Measurements from ENCODE around the gene ABHD17A.

The ABHD17A gene

DNA sequence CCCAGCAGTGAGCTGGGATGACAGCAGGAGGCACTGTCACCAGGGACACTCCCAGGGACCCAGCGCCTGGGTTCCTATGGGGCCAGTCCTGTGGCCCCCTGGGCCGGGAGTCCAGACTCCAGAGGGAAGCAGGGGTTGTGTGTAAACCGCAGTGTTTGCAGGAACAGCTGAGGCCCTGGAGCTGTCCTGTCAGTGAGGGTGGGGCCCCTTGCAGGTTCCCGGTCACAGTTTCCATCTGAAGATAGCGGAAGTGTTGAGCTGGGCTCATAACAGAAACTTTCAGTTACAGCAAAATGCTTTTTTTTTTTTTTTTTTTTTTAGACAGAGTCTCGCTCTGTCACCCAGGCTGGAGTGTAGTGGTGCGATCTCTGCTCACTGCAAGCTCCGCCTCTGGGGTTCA lies 38.0 kb upstream of the ABHD17A start:
- peak overlapping the region; percentile 44 for H3K23ac ChIP-seq (ENCODE audit: low read depth, low read length, poor library complexity)
- no peak overlapping the region for H2BK12ac ChIP-seq (ENCODE audit: low read length)

DNA sequence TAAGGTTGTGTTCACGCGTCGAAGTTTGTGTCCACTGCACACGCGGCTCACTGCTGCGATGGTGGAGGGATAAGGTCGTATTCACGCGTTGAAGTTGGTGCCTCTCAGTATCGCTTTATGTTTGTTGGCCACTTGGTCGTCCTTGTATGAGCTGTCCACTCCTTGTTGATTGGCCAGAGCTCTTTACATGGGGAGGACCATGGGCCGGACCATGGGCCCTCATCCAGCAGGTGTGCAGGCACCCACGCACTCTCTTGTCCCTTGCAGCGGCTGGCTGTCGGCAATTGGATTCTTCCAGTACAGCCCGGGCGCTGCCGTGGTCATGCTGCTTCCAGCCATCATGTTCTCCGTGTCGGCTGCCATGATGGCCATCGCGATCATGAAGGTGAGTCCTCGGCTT lies 37.5 kb upstream of the ABHD17A start:
- H4K8ac ChIP-seq (ENCODE audit: low read depth, low read length), result no peak overlapping the region
- H3K36me3 ChIP-seq (replicated peaks in 1 of 2; ENCODE audit: control insufficient read depth in 2 of 2, insufficient read depth in 2 of 2, low read length in 2 of 2), result peaks cover 50 to 73% of the 10 kb centered on the region in 2 donors
- no peak overlapping the region for H3K27ac ChIP-seq (replicated peaks; ENCODE audit: low read length)
- no peak overlapping the region for H2BK5ac ChIP-seq (ENCODE audit: low read length)
- no peak overlapping the region for H3K4me2 ChIP-seq (ENCODE audit: insufficient read depth, low read length, poor library complexity, severe bottlenecking)
- H3K4ac ChIP-seq (ENCODE audit: low read length), result no peak overlapping the region
- no peaks in the 10 kb centered on the region for H3K79me1 ChIP-seq (ENCODE audit: low read depth, low read length)
- peaks cover 0 to 4% of the 10 kb centered on the region in 2 donors for H3K9me3 ChIP-seq (replicated peaks in 1 of 2; ENCODE audit: control insufficient read depth in 2 of 2, insufficient read depth in 1 of 2, low read depth in 1 of 2, low read length in 2 of 2)
- H4K91ac ChIP-seq (ENCODE audit: low read depth, low read length, poor library complexity), result no peak overlapping the region
- peak overlapping the region; percentile 44 for H3K23ac ChIP-seq (ENCODE audit: low read depth, low read length, poor library complexity)
- H3K27me3 ChIP-seq (ENCODE audit: control insufficient read depth in 3 of 3, insufficient read depth in 3 of 3, low read depth in 1 of 3, low read length in 3 of 3), result no peaks in the 10 kb centered on the region
- H3K4me1 ChIP-seq (ENCODE audit: control insufficient read depth in 2 of 2, insufficient read depth in 1 of 2, low read depth in 1 of 2, low read length in 2 of 2), result no peaks in the 10 kb centered on the region
- H3K4me3 ChIP-seq (ENCODE audit: low read length in 2 of 2), result peak overlapping the region in 1 of 2 donors; percentile 47
- no peak overlapping the region for H2AK5ac ChIP-seq (ENCODE audit: low read depth, low read length)
- no peak overlapping the region for H2AFZ ChIP-seq (ENCODE audit: low read length)
- no peak overlapping the region for H2BK120ac ChIP-seq (ENCODE audit: low read depth, low read length)
- H2BK15ac ChIP-seq (ENCODE audit: low read length), result no peak overlapping the region
- H3K18ac ChIP-seq (ENCODE audit: low read length), result no peak overlapping the region
- no peak overlapping the region for H3K9ac ChIP-seq (ENCODE audit: low read depth, low read length, poor library complexity)
- DNase-seq (ENCODE audit: low spot score), result no peak
- no peak overlapping the region for H3K14ac ChIP-seq (ENCODE audit: low read length)
- no peak overlapping the region for H2BK12ac ChIP-seq (ENCODE audit: low read length)
- WGBS, 2 donors (ENCODE audit: extremely low coverage in 2 of 2, insufficient read length in 2 of 2, insufficient replicate concordance in 1 of 2), result no CpG with 5 or more reads among the region's 23 CpGs

More for the DNA sequence above, 38.0 kb upstream of the ABHD17A start:
- H3K4me2 ChIP-seq (ENCODE audit: insufficient read depth, low read length, poor library complexity, severe bottlenecking), result no peak overlapping the region
- H3K9ac ChIP-seq (ENCODE audit: low read depth, low read length, poor library complexity), result no peak overlapping the region
- no peaks in the 10 kb centered on the region for H3K79me1 ChIP-seq (ENCODE audit: low read depth, low read length)
- H2BK15ac ChIP-seq (ENCODE audit: low read length), result no peak overlapping the region
- H2AFZ ChIP-seq (ENCODE audit: low read length), result no peak overlapping the region
- WGBS, 2 donors (ENCODE audit: extremely low coverage in 2 of 2, insufficient read length in 2 of 2, insufficient replicate concordance in 1 of 2), result no CpG with 5 or more reads among the region's 8 CpGs
- H4K91ac ChIP-seq (ENCODE audit: low read depth, low read length, poor library complexity), result no peak overlapping the region
- no peak overlapping the region for H4K8ac ChIP-seq (ENCODE audit: low read depth, low read length)
- H3K14ac ChIP-seq (ENCODE audit: low read length), result peak overlapping the region; percentile 21
- H3K27ac ChIP-seq (replicated peaks; ENCODE audit: low read length), result no peak overlapping the region
- H3K36me3 ChIP-seq (replicated peaks in 1 of 2; ENCODE audit: control insufficient read depth in 2 of 2, insufficient read depth in 2 of 2, low read length in 2 of 2), result peaks cover 45 to 68% of the 10 kb centered on the region in 2 donors
- H3K9me3 ChIP-seq (replicated peaks in 1 of 2; ENCODE audit: control insufficient read depth in 2 of 2, insufficient read depth in 1 of 2, low read depth in 1 of 2, low read length in 2 of 2), result peaks cover 0 to 4% of the 10 kb centered on the region in 2 donors
- H2BK120ac ChIP-seq (ENCODE audit: low read depth, low read length), result no peak overlapping the region
- no peak overlapping the region for H3K4ac ChIP-seq (ENCODE audit: low read length)
- DNase-seq (ENCODE audit: low spot score), result no peak
- no peaks in the 10 kb centered on the region for H3K27me3 ChIP-seq (ENCODE audit: control insufficient read depth in 3 of 3, insufficient read depth in 3 of 3, low read depth in 1 of 3, low read length in 3 of 3)
- no peak overlapping the region for H3K4me3 ChIP-seq (ENCODE audit: low read length in 2 of 2)
- no peak overlapping the region for H2BK5ac ChIP-seq (ENCODE audit: low read length)
- no peak overlapping the region for H3K18ac ChIP-seq (ENCODE audit: low read length)
- H3K4me1 ChIP-seq (ENCODE audit: control insufficient read depth in 2 of 2, insufficient read depth in 1 of 2, low read depth in 1 of 2, low read length in 2 of 2), result no peaks in the 10 kb centered on the region
- H2AK5ac ChIP-seq (ENCODE audit: low read depth, low read length), result no peak overlapping the region

DNA sequence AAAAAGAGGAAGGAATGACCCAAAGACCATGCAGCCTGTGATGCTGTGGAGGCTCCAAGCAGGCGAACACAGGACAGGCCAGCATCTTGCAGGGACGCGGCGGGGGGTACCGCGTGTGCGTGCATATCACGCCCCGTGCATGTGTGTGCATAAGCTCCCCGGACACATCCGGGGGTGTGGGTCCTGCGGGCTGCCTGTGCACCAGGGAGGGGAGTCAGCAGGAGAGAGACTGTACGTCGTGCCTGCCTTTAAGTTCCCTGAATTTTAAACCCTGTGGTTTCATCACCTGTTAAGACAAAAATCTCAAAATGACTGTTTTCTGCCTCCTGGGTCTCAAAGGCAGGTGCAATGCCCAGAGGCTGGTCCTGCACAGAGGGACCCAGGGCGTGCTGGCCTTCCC lies 36.5 kb upstream of the ABHD17A start:
- Histone ChIP-seq H3K9ac (ENCODE audit: low read depth, low read length, poor library complexity) (no peak overlapping the region), H2BK15ac (ENCODE audit: low read length) (no peak overlapping the region), H4K91ac (ENCODE audit: low read depth, low read length, poor library complexity) (no peak overlapping the region), H3K18ac (ENCODE audit: low read length) (no peak overlapping the region), H2AK5ac (ENCODE audit: low read depth, low read length) (no peak overlapping the region), H3K27me3 (ENCODE audit: control insufficient read depth in 3 of 3, insufficient read depth in 3 of 3, low read depth in 1 of 3, low read length in 3 of 3) (no peaks in the 10 kb centered on the region), H3K9me3 (replicated peaks in 1 of 2; ENCODE audit: control insufficient read depth in 2 of 2, insufficient read depth in 1 of 2, low read depth in 1 of 2, low read length in 2 of 2) (peaks cover 0 to 4% of the 10 kb centered on the region in 2 donors), H3K14ac (ENCODE audit: low read length) (no peak overlapping the region), H3K23ac (ENCODE audit: low read depth, low read length, poor library complexity) (peak overlapping the region; percentile 37), H3K4me1 (ENCODE audit: control insufficient read depth in 2 of 2, insufficient read depth in 1 of 2, low read depth in 1 of 2, low read length in 2 of 2) (no peaks in the 10 kb centered on the region), H3K4me2 (ENCODE audit: insufficient read depth, low read length, poor library complexity, severe bottlenecking) (no peak overlapping the region), H3K4me3 (ENCODE audit: low read length in 2 of 2) (no peak overlapping the region), H4K8ac (ENCODE audit: low read depth, low read length) (no peak overlapping the region), H2BK12ac (ENCODE audit: low read length) (no peak overlapping the region), H2BK120ac (ENCODE audit: low read depth, low read length) (no peak overlapping the region), H3K4ac (ENCODE audit: low read length) (no peak overlapping the region), H2AFZ (ENCODE audit: low read length) (no peak overlapping the region), H2BK5ac (ENCODE audit: low read length) (no peak overlapping the region), H3K27ac (replicated peaks; ENCODE audit: low read length) (no peak overlapping the region), H3K36me3 (replicated peaks in 1 of 2; ENCODE audit: control insufficient read depth in 2 of 2, insufficient read depth in 2 of 2, low read length in 2 of 2) (peaks cover 54 to 81% of the 10 kb centered on the region in 2 donors), H3K79me1 (ENCODE audit: low read depth, low read length) (no peaks in the 10 kb centered on the region)
- no peak for DNase-seq (ENCODE audit: low spot score)
- WGBS, 2 donors (ENCODE audit: extremely low coverage in 2 of 2, insufficient read length in 2 of 2, insufficient replicate concordance in 1 of 2), result no CpG with 5 or more reads among the region's 15 CpGs

DNA sequence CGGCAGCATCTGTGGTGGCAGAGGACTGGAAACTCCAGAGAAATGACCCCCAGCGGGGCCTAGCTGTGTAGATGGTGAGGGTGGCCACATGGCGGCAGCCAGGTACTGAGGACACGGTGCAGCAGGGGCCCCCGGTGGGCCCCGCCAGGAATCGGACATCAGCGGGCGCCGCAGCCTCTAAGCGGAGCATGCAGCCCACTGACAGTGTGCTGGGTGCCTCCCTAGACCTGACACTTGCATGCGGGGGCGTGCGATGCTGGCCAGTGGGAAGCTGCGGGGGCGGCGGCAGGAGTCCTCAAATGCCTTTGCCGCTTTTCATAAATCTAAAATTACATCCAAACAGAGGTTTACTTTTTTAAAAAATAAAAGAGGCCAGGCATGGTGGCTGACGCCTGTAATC lies 36.0 kb upstream of the ABHD17A start:
- no CpG with 5 or more reads among the region's 19 CpGs for WGBS, 2 donors (ENCODE audit: extremely low coverage in 2 of 2, insufficient read length in 2 of 2, insufficient replicate concordance in 1 of 2)
- H2AK5ac ChIP-seq (ENCODE audit: low read depth, low read length), result no peak overlapping the region
- H3K4ac ChIP-seq (ENCODE audit: low read length), result no peak overlapping the region
- no peaks in the 10 kb centered on the region for H3K27me3 ChIP-seq (ENCODE audit: control insufficient read depth in 3 of 3, insufficient read depth in 3 of 3, low read depth in 1 of 3, low read length in 3 of 3)
- DNase-seq (ENCODE audit: low spot score), result no peak
- H3K79me1 ChIP-seq (ENCODE audit: low read depth, low read length), result peaks cover 2% of the 10 kb centered on the region
- no peaks in the 10 kb centered on the region for H3K4me1 ChIP-seq (ENCODE audit: control insufficient read depth in 2 of 2, insufficient read depth in 1 of 2, low read depth in 1 of 2, low read length in 2 of 2)
- H3K23ac ChIP-seq (ENCODE audit: low read depth, low read length, poor library complexity), result no peak overlapping the region
- peaks cover 57 to 86% of the 10 kb centered on the region in 2 donors for H3K36me3 ChIP-seq (replicated peaks in 1 of 2; ENCODE audit: control insufficient read depth in 2 of 2, insufficient read depth in 2 of 2, low read length in 2 of 2)
- H3K9me3 ChIP-seq (replicated peaks in 1 of 2; ENCODE audit: control insufficient read depth in 2 of 2, insufficient read depth in 1 of 2, low read depth in 1 of 2, low read length in 2 of 2), result peaks cover 0 to 4% of the 10 kb centered on the region in 2 donors
- no peak overlapping the region for H2BK120ac ChIP-seq (ENCODE audit: low read depth, low read length)
- no peak overlapping the region for H3K9ac ChIP-seq (ENCODE audit: low read depth, low read length, poor library complexity)
- H4K91ac ChIP-seq (ENCODE audit: low read depth, low read length, poor library complexity), result no peak overlapping the region
- no peak overlapping the region for H4K8ac ChIP-seq (ENCODE audit: low read depth, low read length)
- H2AFZ ChIP-seq (ENCODE audit: low read length), result no peak overlapping the region
- H3K14ac ChIP-seq (ENCODE audit: low read length), result no peak overlapping the region
- no peak overlapping the region for H3K4me2 ChIP-seq (ENCODE audit: insufficient read depth, low read length, poor library complexity, severe bottlenecking)
- no peak overlapping the region for H3K18ac ChIP-seq (ENCODE audit: low read length)
- no peak overlapping the region for H2BK12ac ChIP-seq (ENCODE audit: low read length)
- no peak overlapping the region for H2BK15ac ChIP-seq (ENCODE audit: low read length)
- no peak overlapping the region for H2BK5ac ChIP-seq (ENCODE audit: low read length)
- no peak overlapping the region for H3K4me3 ChIP-seq (ENCODE audit: low read length in 2 of 2)
- H3K27ac ChIP-seq (replicated peaks; ENCODE audit: low read length), result no peak overlapping the region
